Body of pancreas (tissue), 4 donors: ENCODE measurements around the gene CACNA1C. TPM values are rescaled to one million over a fixed set of nuclear protein-coding genes. Genes with fewer than 3 reads are reported as not detected.
A peak's percentile ranks its signal among the peaks of the same experiment; 100 is the strongest.

Experiments
- ATAC-seq: fragments of 150-250 bp; one replicate; pipeline ENCODE4 v1.9.1; 2016
- DNase-seq, 4 donors: peaks; one replicate each; pipeline ENCODE4 v3.0.0-alpha.2; 2019
- H3K27ac ChIP-seq, 4 donors: fragments of 200-600 bp; sonication (generic); 1 replicate in 3 of 4; 2 replicates in 1 of 4; pipeline versions ENCODE4 v1.5.1 to v1.6.1; 2016 to 2019; ENCODE audit warnings: mild to moderate bottlenecking in 1 of 4, mixed read lengths in 1 of 4, moderate library complexity in 1 of 4
- H3K27me3 ChIP-seq, 2 donors: fragments of 200-600 bp; sonication (generic); one replicate each; pipeline ENCODE4 v1.6.0; 2016; ENCODE audit warnings: mild to moderate bottlenecking in 1 of 2
- H3K36me3 ChIP-seq, 2 donors: fragments of 200-600 bp; sonication (generic); replicated peaks in 1 of 2; 2 replicates each; pipeline ENCODE4 v1.5.1; 2016; ENCODE audit warnings: low read depth in 2 of 2; ENCODE audit not compliant: insufficient read depth in 1 of 2
- H3K4me1 ChIP-seq: fragments of 200-600 bp; sonication (generic); one replicate; pipeline ENCODE4 v1.6.0; 2016
- H3K4me3 ChIP-seq, 2 donors: fragments of 200-600 bp; sonication (generic); 1 replicate in 1 of 2; 2 replicates in 1 of 2; pipeline ENCODE4 v1.5.1; 2016 to 2019
- H3K9me3 ChIP-seq, 3 donors: fragments of 200-600 bp; sonication (generic); 1 replicate in 2 of 3; 2 replicates in 1 of 3; pipeline ENCODE4 v1.5.1; 2016
- CTCF ChIP-seq, 7 experiments: fragments of 450-650 bp in 4 of 7; fragments of 200-600 bp in 3 of 7; sonication (generic) in 3 of 7; IDR thresholded peaks; one replicate each; pipeline ENCODE4 v1.5.1; 2016 to 2019; ENCODE audit warnings: antibody characterized with exemption in 7 of 7
- POLR2A ChIP-seq, 3 donors: fragments of 450-650 bp; IDR thresholded peaks; one replicate each; pipeline ENCODE4 v1.6.1; 2016; ENCODE audit warnings: antibody characterized with exemption in 3 of 3, mild to moderate bottlenecking in 2 of 3
- WGBS, 2 donors: methylation state at CpG; one replicate each; pipeline ENCODE4 v1.1.5; 2017; 5-methylcytosine and 5-hydroxymethylcytosine counted together
- intact Hi-C: fragments of 100-400 bp; cut with DNase I; formaldehyde crosslinking; loops from one replicate; pipeline ENCODE4 v1.15.1; 2023
- total RNA-seq, 2 donors: library from RNA; depleted of rRNA; stranded (reverse); fragments of >200 nt; gene quantifications; one replicate each; pipeline ENCODE4 v1.1.0, GENCODE V29; 2016

The CACNA1C gene
- total RNA-seq, 2 donors from 2014 or later: 2.3 to 4.4 TPM

- H3K4me1 ChIP-seq: no peaks in the 10 kb centered on the region
- TF ChIP-seq CTCF (IDR thresholded peaks at IDR 0.05) (no peak), POLR2A (IDR thresholded peaks at IDR 0.05) (no peak)
- ATAC-seq (no peak), DNase-seq (peak in 1 of 4 donors; percentile 43)
- intact Hi-C loops: no loop called here
- no peaks in the 10 kb centered on the region for H3K27me3 ChIP-seq
- H3K4me3 ChIP-seq: no peak overlapping the region
- no peaks in the 10 kb centered on the region for H3K36me3 ChIP-seq
- WGBS, 2 donors: 60 to 61% methylated on average over 2 of the region's 2 CpGs
- H3K9me3 ChIP-seq: no peaks in the 10 kb centered on the region
- H3K27ac ChIP-seq: no peak overlapping the region
These were observed 235.2 kb downstream of the CACNA1C start for GRCh38 chr12:2288001-2288400.

- Histone ChIP-seq H3K4me1 (no peaks in the 10 kb centered on the region), H3K9me3 (no peaks in the 10 kb centered on the region), H3K27ac (no peak overlapping the region), H3K27me3 (no peaks in the 10 kb centered on the region), H3K4me3 (no peak overlapping the region), H3K36me3 (no peaks in the 10 kb centered on the region)
- DNase-seq: no peak
- WGBS, 2 donors: 64 to 78% methylated on average over 4 of the region's 4 CpGs
- TF ChIP-seq POLR2A (IDR thresholded peaks at IDR 0.05) (no peak), CTCF (IDR thresholded peaks at IDR 0.05) (no peak)
- intact Hi-C loops: no loop called here
- ATAC-seq: no peak
These were observed 235.7 kb downstream of the CACNA1C start for GRCh38 chr12:2288471-2288870.

GRCh38 chr12:2288875-2289274, 236.1 kb downstream of the CACNA1C start:
- Histone ChIP-seq H3K27ac (no peak overlapping the region), H3K9me3 (no peaks in the 10 kb centered on the region), H3K36me3 (no peaks in the 10 kb centered on the region), H3K4me3 (no peak overlapping the region), H3K4me1 (no peaks in the 10 kb centered on the region), H3K27me3 (no peaks in the 10 kb centered on the region)
- 52 to 58% methylated on average over 5 of the region's 5 CpGs for WGBS, 2 donors
- DNase-seq (no peak), ATAC-seq (no peak)
- intact Hi-C loops: no loop called here
- TF ChIP-seq CTCF (IDR thresholded peaks at IDR 0.05): no peak
- TF ChIP-seq POLR2A (IDR thresholded peaks at IDR 0.05): no peak

- 79 to 87% methylated on average over 10 of the region's 10 CpGs for WGBS, 2 donors
- no peaks in the 10 kb centered on the region for H3K27me3 ChIP-seq
- H3K27ac ChIP-seq: no peak overlapping the region
- H3K9me3 ChIP-seq: no peaks in the 10 kb centered on the region
- ATAC-seq (no peak), DNase-seq (no peak)
- TF ChIP-seq CTCF (IDR thresholded peaks at IDR 0.05): no peak
- TF ChIP-seq POLR2A (IDR thresholded peaks at IDR 0.05): no peak
- H3K36me3 ChIP-seq: no peaks in the 10 kb centered on the region
- no peak overlapping the region for H3K4me3 ChIP-seq
- H3K4me1 ChIP-seq: no peaks in the 10 kb centered on the region
- intact Hi-C loops: no loop called here
These were observed 236.7 kb downstream of the CACNA1C start for GRCh38 chr12:2289525-2289924.

- 62 to 84% methylated on average over 4 of the region's 4 CpGs for WGBS, 2 donors
- H3K36me3 ChIP-seq: no peaks in the 10 kb centered on the region
- TF ChIP-seq POLR2A (IDR thresholded peaks at IDR 0.05): no peak
- TF ChIP-seq CTCF (IDR thresholded peaks at IDR 0.05): no peak
- no peaks in the 10 kb centered on the region for H3K4me1 ChIP-seq
- H3K9me3 ChIP-seq: no peaks in the 10 kb centered on the region
- no peak overlapping the region for H3K4me3 ChIP-seq
- intact Hi-C loops: no loop called here
- H3K27me3 ChIP-seq: no peaks in the 10 kb centered on the region
- ATAC-seq: no peak
- no peak for DNase-seq
- H3K27ac ChIP-seq: no peak overlapping the region
These were observed 237.3 kb downstream of the CACNA1C start for GRCh38 chr12:2290091-2290490.
